ENCODE results near the gene AMOTL1. TPM values are rescaled to one million over a fixed set of nuclear protein-coding genes. Genes with fewer than 3 reads are reported as not detected.

Gene AMOTL1
- total RNA-seq, 4 donors from 2014 or later, result 150 to 393 (median 244) TPM

DNA sequence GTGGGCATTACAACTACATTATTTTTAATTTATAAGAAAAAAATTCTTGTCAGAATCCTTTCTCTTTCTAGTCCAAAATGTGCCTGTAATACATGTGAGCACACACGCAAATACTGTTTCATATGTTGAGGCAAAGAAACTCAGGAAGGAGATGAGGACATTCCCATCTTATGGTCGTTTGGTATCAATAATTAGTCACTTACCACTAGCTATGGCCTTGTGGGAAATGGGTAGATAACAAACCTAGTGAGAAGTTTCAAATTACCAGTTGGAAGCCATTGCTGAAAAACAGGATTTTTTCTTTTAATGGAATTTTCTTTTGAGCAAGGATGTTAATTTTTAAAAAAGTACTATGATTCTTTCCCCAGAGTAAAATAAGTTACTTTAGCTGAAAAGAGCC is 25.7 kb downstream of the AMOTL1 start:
- Histone ChIP-seq H3K36me3 (no peaks in the 10 kb centered on the region), H3K27me3 (no peaks in the 10 kb centered on the region), H3K4me3 (peak overlapping the region in 3 of 4 donors; percentile 26 to 46 (median 36)), H3K27ac (peak overlapping the region; percentile 89 to 91 (median 90)), H3K9me3 (no peaks in the 10 kb centered on the region), H3K4me1 (peaks cover 88 to 89% of the 10 kb centered on the region in 2 donors)
- no peak for ATAC-seq
- DNase-seq, result no peak
- intact Hi-C loops (cut with DNase I; ENCODE audit: low total_unique reads), result loop anchor here (2.0 to 10.0 kb wide), 2 partner anchors 25 to 311 kb away; partner anchors contain the start of gene AMOTL1
- in situ Hi-C loops (cut with MboI; ENCODE audit: low sequenced_read_pairs in 4 of 4), result no loop called here
- no peak for TF ChIP-seq POLR2A (IDR thresholded peaks at IDR 0.05)
- TF ChIP-seq, protein P1, sequence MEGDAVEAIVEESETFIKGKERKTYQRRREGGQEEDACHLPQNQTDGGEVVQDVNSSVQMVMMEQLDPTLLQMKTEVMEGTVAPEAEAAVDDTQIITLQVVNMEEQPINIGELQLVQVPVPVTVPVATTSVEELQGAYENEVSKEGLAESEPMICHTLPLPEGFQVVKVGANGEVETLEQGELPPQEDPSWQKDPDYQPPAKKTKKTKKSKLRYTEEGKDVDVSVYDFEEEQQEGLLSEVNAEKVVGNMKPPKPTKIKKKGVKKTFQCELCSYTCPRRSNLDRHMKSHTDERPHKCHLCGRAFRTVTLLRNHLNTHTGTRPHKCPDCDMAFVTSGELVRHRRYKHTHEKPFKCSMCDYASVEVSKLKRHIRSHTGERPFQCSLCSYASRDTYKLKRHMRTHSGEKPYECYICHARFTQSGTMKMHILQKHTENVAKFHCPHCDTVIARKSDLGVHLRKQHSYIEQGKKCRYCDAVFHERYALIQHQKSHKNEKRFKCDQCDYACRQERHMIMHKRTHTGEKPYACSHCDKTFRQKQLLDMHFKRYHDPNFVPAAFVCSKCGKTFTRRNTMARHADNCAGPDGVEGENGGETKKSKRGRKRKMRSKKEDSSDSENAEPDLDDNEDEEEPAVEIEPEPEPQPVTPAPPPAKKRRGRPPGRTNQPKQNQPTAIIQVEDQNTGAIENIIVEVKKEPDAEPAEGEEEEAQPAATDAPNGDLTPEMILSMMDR (IDR thresholded peaks at IDR 0.05 in 4 of 5, conservative IDR thresholded peaks at IDR 0.05 in 1 of 5), result no peak

DNA sequence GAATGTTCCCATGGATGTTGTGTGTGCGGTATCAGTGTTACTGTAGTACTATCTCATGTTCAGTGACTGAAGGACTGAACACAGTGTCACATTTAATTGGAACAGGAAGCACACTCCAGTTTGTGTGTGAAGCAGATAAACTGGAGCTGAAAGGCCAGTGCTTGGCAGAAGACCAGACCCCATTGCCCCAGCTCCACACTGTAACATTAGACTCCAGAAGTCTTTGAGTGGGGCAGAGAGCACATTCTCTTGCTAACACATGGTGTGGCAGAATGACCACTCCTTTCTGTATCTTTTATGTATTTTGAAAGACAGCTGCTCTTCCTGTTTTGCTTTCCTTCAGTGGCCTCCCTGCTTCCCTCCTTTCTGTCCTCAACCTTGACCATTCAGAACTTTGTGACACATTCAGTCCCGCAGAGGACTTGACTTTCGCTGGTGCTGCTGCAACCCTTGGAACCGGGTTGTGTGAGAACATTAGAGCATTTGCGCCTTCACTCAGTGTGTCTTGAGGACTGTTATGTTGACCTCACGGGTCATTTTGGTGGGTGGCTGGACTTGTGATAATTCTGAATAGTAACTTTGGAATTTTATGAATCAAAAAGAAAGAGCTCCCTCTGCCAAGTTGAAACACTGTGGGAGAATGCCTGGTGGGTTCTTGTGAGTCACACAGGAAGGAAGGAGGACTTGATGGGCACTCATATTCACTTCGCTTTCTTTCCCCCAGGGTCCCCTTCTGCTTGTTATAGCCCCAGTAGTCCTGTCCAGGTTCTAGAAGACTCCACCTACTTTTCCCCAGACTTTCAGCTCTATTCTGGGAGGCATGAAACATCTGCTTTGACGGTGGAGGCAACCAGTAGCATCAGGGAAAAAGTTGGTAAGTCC is 26.4 kb downstream of the AMOTL1 start:
- Histone ChIP-seq H3K27me3 (no peaks in the 10 kb centered on the region), H3K4me3 (peak overlapping the region; percentile 26 to 46 (median 35)), H3K9me3 (no peaks in the 10 kb centered on the region), H3K36me3 (peaks cover 0 to 6% of the 10 kb centered on the region in 2 donors), H3K4me1 (peaks cover 88 to 89% of the 10 kb centered on the region in 2 donors), H3K27ac (peak overlapping the region; percentile 89 to 91 (median 90))
- ATAC-seq (peak; percentile 80 to 87), DNase-seq (peak; percentile 88 to 93)
- in situ Hi-C loops (cut with MboI; ENCODE audit: low sequenced_read_pairs in 4 of 4) (no loop called here), intact Hi-C loops (cut with DNase I; ENCODE audit: low total_unique reads) (loop anchor here (2.0 to 10.0 kb wide), 3 partner anchors 26 to 310 kb away; partner anchors contain the start of gene AMOTL1)
- TF ChIP-seq, protein P1 (IDR thresholded peaks at IDR 0.05 in 4 of 5, conservative IDR thresholded peaks at IDR 0.05 in 1 of 5), result no peak
- TF ChIP-seq POLR2A (IDR thresholded peaks at IDR 0.05), result peak; percentile 6 to 36

DNA sequence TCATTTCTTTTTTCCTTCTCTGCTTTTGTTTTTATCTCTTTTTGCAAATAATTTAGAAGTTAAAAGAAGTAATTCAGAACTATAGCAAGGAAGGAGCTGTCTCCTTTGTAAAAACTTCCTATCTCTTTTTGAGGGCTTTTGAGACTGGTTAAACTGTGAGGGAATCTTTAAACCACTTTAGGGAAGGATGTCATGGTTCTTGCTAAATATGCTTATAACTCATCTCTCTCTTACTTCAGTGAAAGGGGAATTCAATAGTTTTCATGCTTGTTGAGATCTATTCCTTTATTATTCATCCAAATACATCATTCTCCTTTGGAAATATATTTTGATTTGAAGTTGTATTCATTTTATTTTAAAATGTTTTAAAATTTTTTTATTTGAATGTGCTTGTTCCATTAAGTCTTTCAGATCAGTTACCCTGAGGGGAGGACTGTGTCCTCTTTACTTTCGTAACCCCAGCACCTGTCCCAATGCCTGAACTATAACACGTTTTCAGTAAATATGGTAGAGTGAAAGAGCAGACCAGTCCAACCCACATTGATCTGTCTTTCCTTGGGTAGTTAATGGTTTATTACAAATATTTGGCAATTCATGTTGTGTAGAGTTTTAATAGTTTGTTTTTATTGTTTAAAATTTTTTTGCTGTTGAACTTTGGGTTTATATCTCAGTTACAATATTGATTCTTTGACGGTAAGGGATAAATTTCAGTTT is 27.5 kb downstream of the AMOTL1 start:
- TF ChIP-seq POLR2A (IDR thresholded peaks at IDR 0.05), result no peak
- TF ChIP-seq, protein P1 (IDR thresholded peaks at IDR 0.05 in 4 of 5, conservative IDR thresholded peaks at IDR 0.05 in 1 of 5), result no peak
- no peak for ATAC-seq
- Histone ChIP-seq H3K9me3 (no peaks in the 10 kb centered on the region), H3K27me3 (no peaks in the 10 kb centered on the region), H3K4me1 (peaks cover 88 to 89% of the 10 kb centered on the region in 2 donors), H3K36me3 (peaks cover 0 to 9% of the 10 kb centered on the region in 2 donors), H3K4me3 (peak overlapping the region in 2 of 4 donors; percentile 34 to 36), H3K27ac (peak overlapping the region; percentile 89 to 91 (median 90))
- intact Hi-C loops (cut with DNase I; ENCODE audit: low total_unique reads) (loop anchor here (2.0 to 10.0 kb wide), 3 partner anchors 27 to 309 kb away; partner anchors contain the start of gene AMOTL1), in situ Hi-C loops (cut with MboI; ENCODE audit: low sequenced_read_pairs in 4 of 4) (no loop called here)
- DNase-seq, result no peak

DNA sequence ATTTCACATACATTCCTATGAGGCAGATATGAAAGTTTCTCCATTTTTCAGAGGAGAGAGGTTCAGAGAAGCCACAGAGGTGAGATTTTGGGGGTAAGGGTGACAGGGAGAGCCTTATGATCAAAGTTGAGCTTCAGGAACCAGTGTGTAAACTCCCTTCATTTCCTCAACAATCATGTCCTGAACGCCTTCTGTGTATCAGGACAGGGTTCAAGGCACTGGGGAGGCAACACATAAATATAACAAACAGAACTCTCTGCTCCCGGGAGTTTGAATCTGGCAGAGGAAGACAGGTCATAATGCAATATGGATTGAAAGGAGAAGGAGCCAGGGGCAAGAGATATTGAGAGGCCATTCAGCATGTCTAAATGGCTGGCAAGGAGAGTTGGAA is 28.0 kb downstream of the AMOTL1 start:
- TF ChIP-seq, protein P1 (IDR thresholded peaks at IDR 0.05 in 4 of 5, conservative IDR thresholded peaks at IDR 0.05 in 1 of 5), result no peak
- no peak for TF ChIP-seq POLR2A (IDR thresholded peaks at IDR 0.05)
- in situ Hi-C loops (cut with MboI; ENCODE audit: low sequenced_read_pairs in 4 of 4) (no loop called here), intact Hi-C loops (cut with DNase I; ENCODE audit: low total_unique reads) (loop anchor here (5.0 to 10.0 kb wide), 2 partner anchors 49 to 309 kb away; no protein-coding TSS in a partner anchor)
- Histone ChIP-seq H3K9me3 (no peaks in the 10 kb centered on the region), H3K36me3 (peaks cover 0 to 9% of the 10 kb centered on the region in 2 donors), H3K4me1 (peaks cover 89 to 90% of the 10 kb centered on the region in 2 donors), H3K4me3 (peak overlapping the region in 1 of 4 donors; percentile 34), H3K27me3 (no peaks in the 10 kb centered on the region), H3K27ac (peak overlapping the region; percentile 89 to 91 (median 90))
- ATAC-seq (no peak), DNase-seq (no peak)
